B cell (primary cell): ENCODE data around the gene AVP. TPM values are rescaled to one million over a fixed set of nuclear protein-coding genes. Genes with fewer than 3 reads are reported as not detected.

Source experiments
- ATAC-seq: fragments of 200-7000 bp; cut with Tn5 transposase; one replicate; pipeline ENCODE4 v1.10.0; 2021; ENCODE audit warnings: low read depth, mild to moderate bottlenecking, moderate number of reproducible peaks, moderate library complexity
- CTCF ChIA-PET: fragments of 350-600 bp; sonication (Branson Sonifier 250); formaldehyde crosslinking; loops from one replicate; lab custom pipeline; 2021; ENCODE audit warnings: antibody characterized with exemption, inconsistent platforms; lab: Charles Lee
- POLR2A ChIA-PET: fragments of 350-600 bp; sonication (Branson Sonifier 250); formaldehyde crosslinking; loops from one replicate; lab custom pipeline; 2021; ENCODE audit warnings: antibody characterized with exemption; lab: Charles Lee
- DNase-seq: peaks from one replicate; pipeline ENCODE4 v3.0.0; 2013
- H2AFZ ChIP-seq: 2 replicates; pipeline ENCODE4 v1.6.1; 2012; ENCODE audit warnings: mild to moderate bottlenecking, low read depth, low read length; ENCODE audit not compliant: insufficient read depth, poor library complexity, severe bottlenecking
- H3K27ac ChIP-seq, 2 donors: 1 replicate in 1 of 2; 2 replicates in 1 of 2; pipeline ENCODE4 v1.5.1; 2012 to 2013; ENCODE audit warnings: low read length in 2 of 2, mild to moderate bottlenecking in 2 of 2, moderate library complexity in 1 of 2
- H3K27me3 ChIP-seq, 4 experiments: fragments of 200-600 bp in 1 of 4; sonication (generic) in 1 of 4; replicated peaks in 1 of 4; 1 replicate in 2 of 4; 2 replicates in 2 of 4; pipeline versions ENCODE4 v1.6.1 to v1.7.0; 2013 to 2016; ENCODE audit warnings: low read length in 3 of 4, mild to moderate bottlenecking in 2 of 4, mixed read lengths in 1 of 4, moderate library complexity in 1 of 4; ENCODE audit not compliant: insufficient read depth in 4 of 4, control insufficient read depth in 3 of 4; ENCODE audit errors: control extremely low read depth in 1 of 4
- H3K36me3 ChIP-seq, 2 experiments: replicated peaks in 1 of 2; 1 replicate in 1 of 2; 2 replicates in 1 of 2; pipeline versions ENCODE4 v1.6.1 to v1.7.1; 2013; ENCODE audit warnings: low read length in 1 of 2; ENCODE audit not compliant: insufficient read depth in 2 of 2, control insufficient read depth in 1 of 2; ENCODE audit errors: control extremely low read depth in 1 of 2, extremely low read depth in 1 of 2
- H3K4me1 ChIP-seq, 2 donors: fragments of 200-600 bp in 1 of 2; sonication (generic) in 1 of 2; 1 replicate in 1 of 2; 2 replicates in 1 of 2; pipeline versions ENCODE4 v1.5.1 to v1.6.1; 2013 to 2017; ENCODE audit warnings: low read length in 2 of 2; ENCODE audit not compliant: control insufficient read depth in 2 of 2, insufficient read depth in 2 of 2
- H3K4me2 ChIP-seq: replicated peaks from 2 replicates; pipeline ENCODE3; 2012; ENCODE audit warnings: mild to moderate bottlenecking, low read depth, low read length; ENCODE audit not compliant: poor library complexity, severe bottlenecking
- H3K4me3 ChIP-seq, 5 experiments: fragments of 200-600 bp in 1 of 5; sonication (generic) in 1 of 5; 1 replicate in 3 of 5; 2 replicates in 2 of 5; pipeline versions ENCODE4 v1.5.1 to v1.7.0; 2011 to 2016; ENCODE audit warnings: low read length in 4 of 5, mild to moderate bottlenecking in 4 of 5, low read depth in 2 of 5, control low read depth in 1 of 5, moderate library complexity in 1 of 5; ENCODE audit not compliant: insufficient read depth in 1 of 5; ENCODE audit errors: control extremely low read depth in 1 of 5, extremely low read depth in 1 of 5
- H3K79me2 ChIP-seq: fragments of 200-600 bp; sonication (generic); one replicate; pipeline ENCODE4 v1.6.0; 2016; ENCODE audit warnings: low read length; ENCODE audit not compliant: control insufficient read depth, insufficient read depth
- H3K9ac ChIP-seq: fragments of 200-600 bp; sonication (generic); 2 replicates; pipeline ENCODE4 v1.6.1; 2017; ENCODE audit warnings: mild to moderate bottlenecking, low read length, moderate library complexity
- H3K9me3 ChIP-seq, 3 donors: one replicate each; pipeline versions ENCODE4 v1.6.1 to v1.7.1; 2013; ENCODE audit warnings: low read length in 2 of 3; ENCODE audit not compliant: control insufficient read depth in 2 of 3, insufficient read depth in 1 of 3; ENCODE audit errors: control extremely low read depth in 1 of 3
- H4K20me1 ChIP-seq: 2 replicates; pipeline ENCODE4 v1.6.0; 2012; ENCODE audit warnings: mild to moderate bottlenecking, low read length; ENCODE audit not compliant: insufficient read depth, control insufficient read depth, poor library complexity, severe bottlenecking
- H3K27ac Mint-ChIP-seq: one replicate; pipeline ENCODE4 v1.8.0; 2021; ENCODE audit warnings: mixed read lengths
- H3K27me3 Mint-ChIP-seq: one replicate; pipeline ENCODE4 v1.8.0; 2021; ENCODE audit warnings: mixed read lengths
- H3K4me1 Mint-ChIP-seq: one replicate; pipeline ENCODE4 v1.8.0; 2021; ENCODE audit warnings: mixed read lengths
- H3K4me3 Mint-ChIP-seq: one replicate; pipeline ENCODE4 v1.8.0; 2021; ENCODE audit warnings: mixed read lengths
- H3K9me3 Mint-ChIP-seq: one replicate; pipeline ENCODE4 v1.8.0; 2022; ENCODE audit warnings: mixed read lengths; ENCODE audit not compliant: insufficient read depth
- EZH2 ChIP-seq: IDR thresholded peaks from 2 replicates; pipeline ENCODE4 v1.6.1; 2012; ENCODE audit warnings: borderline replicate concordance, low read depth, mild to moderate bottlenecking, moderate library complexity, low read length; ENCODE audit not compliant: insufficient read depth, poor library complexity, severe bottlenecking
- WGBS: methylation state at CpG from one replicate; pipeline ENCODE4 v1.1.5; 2013; ENCODE audit warnings: missing lambda C conversion rate; ENCODE audit not compliant: insufficient coverage; 5-methylcytosine and 5-hydroxymethylcytosine counted together
- intact Hi-C: fragments of 100-400 bp; cut with micrococcal nuclease; formaldehyde crosslinking; loops from one replicate; pipeline ENCODE4 v1.10.0; 2022
- polyA plus RNA-seq: library from polyadenylated mRNA; depleted of rRNA; stranded (reverse); fragments of >200 nt; gene quantifications from 2 replicates; pipeline ENCODE4 v1.2.3, GENCODE V29; 2012
- total RNA-seq, 2 donors: library from RNA; stranded (reverse); fragments of 120-200 nt in 1 of 2; gene quantifications; 1 replicate in 1 of 2; 2 replicates in 1 of 2; pipeline versions ENCODE4 v1.2.3 to v1.2.4, GENCODE V29; 2013 to 2022
- TF ChIP-seq, protein P1 (sequence below): fragments of 200-600 bp; IDR thresholded peaks from one replicate; pipeline ENCODE4 v1.8.0; 2022; ENCODE audit warnings: antibody characterized with exemption, mild to moderate bottlenecking

AVP gene
- total and polyA plus RNA-seq, 2 donors (not counting 1 experiment from before 2014, with no cell fraction given) = 4.5 TPM; not detected in 1

- peaks cover 3% of the 10 kb centered on the region for H3K4me1 Mint-ChIP-seq
- 94% methylated on average over 8 of the region's 8 CpGs for WGBS
- Histone ChIP-seq H3K4me1 (peaks cover 1 to 4% of the 10 kb centered on the region in 2 donors), H3K4me2 (no peak overlapping the region), H3K9me3 (no peaks in the 10 kb centered on the region), H3K4me3 (no peak overlapping the region), H3K27me3 (no peaks in the 10 kb centered on the region), H4K20me1 (no peaks in the 10 kb centered on the region), H3K9ac (no peak overlapping the region), H3K36me3 (peaks cover 5 to 46% of the 10 kb centered on the region in 2 experiments), H3K79me2 (no peaks in the 10 kb centered on the region), H3K27ac (no peak overlapping the region), H2AFZ (no peak overlapping the region)
- no peak overlapping the region for H3K4me3 Mint-ChIP-seq
- no peak overlapping the region for H3K27ac Mint-ChIP-seq
- POLR2A ChIA-PET = no interaction called here
- CTCF ChIA-PET = no interaction called here
- no peaks in the 10 kb centered on the region for H3K9me3 Mint-ChIP-seq
- DNase-seq (no peak), ATAC-seq (no peak)
- H3K27me3 Mint-ChIP-seq = no peaks in the 10 kb centered on the region
- intact Hi-C loops = loop anchor here (10.0 kb wide), 2 partner anchors 165 to 435 kb away; partner anchors contain the start of genes ATRN and PTPRA
- TF ChIP-seq, protein P1, sequence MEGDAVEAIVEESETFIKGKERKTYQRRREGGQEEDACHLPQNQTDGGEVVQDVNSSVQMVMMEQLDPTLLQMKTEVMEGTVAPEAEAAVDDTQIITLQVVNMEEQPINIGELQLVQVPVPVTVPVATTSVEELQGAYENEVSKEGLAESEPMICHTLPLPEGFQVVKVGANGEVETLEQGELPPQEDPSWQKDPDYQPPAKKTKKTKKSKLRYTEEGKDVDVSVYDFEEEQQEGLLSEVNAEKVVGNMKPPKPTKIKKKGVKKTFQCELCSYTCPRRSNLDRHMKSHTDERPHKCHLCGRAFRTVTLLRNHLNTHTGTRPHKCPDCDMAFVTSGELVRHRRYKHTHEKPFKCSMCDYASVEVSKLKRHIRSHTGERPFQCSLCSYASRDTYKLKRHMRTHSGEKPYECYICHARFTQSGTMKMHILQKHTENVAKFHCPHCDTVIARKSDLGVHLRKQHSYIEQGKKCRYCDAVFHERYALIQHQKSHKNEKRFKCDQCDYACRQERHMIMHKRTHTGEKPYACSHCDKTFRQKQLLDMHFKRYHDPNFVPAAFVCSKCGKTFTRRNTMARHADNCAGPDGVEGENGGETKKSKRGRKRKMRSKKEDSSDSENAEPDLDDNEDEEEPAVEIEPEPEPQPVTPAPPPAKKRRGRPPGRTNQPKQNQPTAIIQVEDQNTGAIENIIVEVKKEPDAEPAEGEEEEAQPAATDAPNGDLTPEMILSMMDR = no peak
- no peak for TF ChIP-seq EZH2
These were observed 44.4 kb downstream of the AVP start for GRCh38 chr20:3040086-3040485.

- H3K4me1 ChIP-seq = no peaks in the 10 kb centered on the region
- ChIA-PET CTCF (interaction anchor here (1.3 kb wide), 1 partner anchor 14 kb away, joined by 4 read pairs; no protein-coding TSS in a partner anchor), POLR2A (interaction anchor here (0.6 kb wide), 1 partner anchor 818 kb away, joined by 6 read pairs; no protein-coding TSS in a partner anchor)
- H3K4me3 ChIP-seq = no peak overlapping the region
- no peak overlapping the region for H3K9ac ChIP-seq
- Mint-ChIP-seq H3K4me1 (no peaks in the 10 kb centered on the region), H3K27me3 (no peaks in the 10 kb centered on the region), H3K27ac (no peak overlapping the region), H3K9me3 (no peaks in the 10 kb centered on the region), H3K4me3 (no peak overlapping the region)
- no peak for ATAC-seq
- no peak overlapping the region for H3K27ac ChIP-seq
- TF ChIP-seq, protein P1 = no peak
- TF ChIP-seq EZH2 = no peak
- no peaks in the 10 kb centered on the region for H4K20me1 ChIP-seq
- no peaks in the 10 kb centered on the region for H3K79me2 ChIP-seq
- DNase-seq = no peak
- H3K4me2 ChIP-seq = no peak overlapping the region
- H2AFZ ChIP-seq = no peak overlapping the region
- peaks cover 5 to 52% of the 10 kb centered on the region in 2 experiments for H3K36me3 ChIP-seq
- no peaks in the 10 kb centered on the region for H3K27me3 ChIP-seq
- intact Hi-C loops = no loop called here
- WGBS = 97% methylated on average over 3 of the region's 4 CpGs
- H3K9me3 ChIP-seq = no peaks in the 10 kb centered on the region
These were observed 45.1 kb downstream of the AVP start for GRCh38 chr20:3039426-3039825.
